ENCODE measurements around the gene DIAPH3. TPM values are rescaled to one million over a fixed set of nuclear protein-coding genes. Genes with fewer than 3 reads are reported as not detected.

DIAPH3 gene
- total and polyA plus RNA-seq, 2 of the 4 experiments (the other 2 are of a cell fraction): 8.9 to 9.3 TPM

DNA sequence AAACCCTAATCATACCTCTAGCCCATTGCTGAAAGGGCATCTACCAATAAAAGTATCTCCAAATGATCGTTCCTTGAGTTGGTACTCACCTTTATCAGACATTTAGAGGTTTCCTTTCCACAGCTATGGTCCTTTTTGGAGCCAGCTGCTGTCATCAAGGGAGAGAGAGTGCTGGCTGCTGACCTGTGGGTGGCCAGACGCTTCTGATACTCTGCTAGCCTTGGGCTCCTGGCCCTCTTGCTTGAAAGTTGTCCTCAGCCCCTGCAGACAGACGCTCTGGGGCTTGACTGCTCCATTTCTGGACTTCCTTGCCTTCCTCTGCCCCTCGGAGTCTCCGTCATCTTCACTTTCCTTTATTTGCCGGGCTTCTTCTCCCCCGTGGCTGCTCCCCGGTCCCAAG lies 499.1 kb downstream of the DIAPH3 start:
- Histone ChIP-seq H3K4me2 (ENCODE audit: low read depth, low read length) (no peak overlapping the region), H3K18ac (ENCODE audit: low read depth, low read length) (no peak overlapping the region), H3K9me3 (ENCODE audit: control insufficient read depth, insufficient read depth, low read length) (no peaks in the 10 kb centered on the region), H3K79me1 (ENCODE audit: low read depth in 1 of 2, low read length in 2 of 2) (no peaks in the 10 kb centered on the region), H3K4ac (ENCODE audit: low read depth, low read length) (no peak overlapping the region), H2BK15ac (ENCODE audit: low read depth, low read length) (no peak overlapping the region), H3K36me3 (ENCODE audit: control insufficient read depth, insufficient read depth, low read length) (no peaks in the 10 kb centered on the region), H3K4me3 (ENCODE audit: insufficient read depth, low read depth, low read length) (no peak overlapping the region), H2AK9ac (replicated peaks; ENCODE audit: low read depth, low read length, poor library complexity) (no peak overlapping the region), H4K20me1 (ENCODE audit: insufficient read depth, low read length) (no peaks in the 10 kb centered on the region), H3K9ac (ENCODE audit: low read depth, low read length) (no peak overlapping the region), H3K27ac (ENCODE audit: insufficient read depth, low read length) (no peak overlapping the region), H2BK20ac (ENCODE audit: low read depth, low read length) (no peak overlapping the region), H3K23ac (ENCODE audit: low read depth, low read length) (no peak overlapping the region), H4K8ac (ENCODE audit: low read depth in 2 of 2, low read length in 2 of 2) (no peak overlapping the region), H3K56ac (ENCODE audit: extremely low read depth, insufficient read depth, low read length) (no peak overlapping the region), H4K5ac (ENCODE audit: low read depth, low read length) (no peak overlapping the region), H3K27me3 (ENCODE audit: control insufficient read depth, insufficient read depth, low read length) (no peaks in the 10 kb centered on the region), H3K14ac (replicated peaks; ENCODE audit: low read depth, low read length) (no peak overlapping the region), H2BK5ac (ENCODE audit: low read depth, low read length, poor library complexity, severe bottlenecking) (no peak overlapping the region), H3K4me1 (ENCODE audit: control insufficient read depth, insufficient read depth, low read length) (no peaks in the 10 kb centered on the region), H4K91ac (ENCODE audit: insufficient read depth, low read depth, low read length) (no peak overlapping the region), H2AK5ac (ENCODE audit: low read depth, low read length) (no peak overlapping the region), H2BK120ac (ENCODE audit: low read depth, low read length) (no peak overlapping the region), H2AFZ (replicated peaks; ENCODE audit: low read length, poor library complexity) (no peak overlapping the region), H3K9me1 (ENCODE audit: insufficient read depth, low read length) (no peaks in the 10 kb centered on the region; the same call in 1 of the 2 replicates)
- dilution Hi-C loops (cut with HindIII; ENCODE audit: low sequenced_read_pairs, unreplicated experiment) (no loop called here), in situ Hi-C loops (cut with MboI; ENCODE audit: low sequenced_read_pairs) (no loop called here), intact Hi-C loops (cut with micrococcal nuclease) (no loop called here)
- no TSS peak for BruUV-seq (replicated peaks)
- DNase-seq (no peak), ATAC-seq (ENCODE audit: low read depth) (no peak)
- ChIA-PET POLR2A (ENCODE audit: unreplicated experiment) (no interaction called here), CTCF (no interaction called here)
- WGBS, 2 experiments (ENCODE audit: extremely low coverage in 2 of 2, insufficient read length in 1 of 2): 54% methylated on average over 3 of the region's 8 CpGs; no CpG with 5 or more reads in 1 of the 2 experiments
- TF ChIP-seq MAZ (IDR thresholded peaks at IDR 0.05; ENCODE audit: borderline replicate concordance, low read depth, low read length) (no peak), SMC3 (IDR thresholded peaks at IDR 0.05; ENCODE audit: low read depth, low read length) (no peak), RAD21 (IDR thresholded peaks at IDR 0.05; ENCODE audit: low read length) (no peak), NFE2L2 (IDR thresholded peaks at IDR 0.05; ENCODE audit: low read depth, low read length) (no peak), MXI1 (IDR thresholded peaks at IDR 0.05; ENCODE audit: borderline replicate concordance, low read depth, low read length) (no peak), CHD1 (IDR thresholded peaks at IDR 0.05; ENCODE audit: low read depth, low read length) (no peak), RCOR1 (IDR thresholded peaks at IDR 0.05; ENCODE audit: insufficient replicate concordance, low read length) (no peak), RFX5 (IDR thresholded peaks at IDR 0.05; ENCODE audit: low read depth, low read length) (no peak)
- TF ChIP-seq, protein P1, sequence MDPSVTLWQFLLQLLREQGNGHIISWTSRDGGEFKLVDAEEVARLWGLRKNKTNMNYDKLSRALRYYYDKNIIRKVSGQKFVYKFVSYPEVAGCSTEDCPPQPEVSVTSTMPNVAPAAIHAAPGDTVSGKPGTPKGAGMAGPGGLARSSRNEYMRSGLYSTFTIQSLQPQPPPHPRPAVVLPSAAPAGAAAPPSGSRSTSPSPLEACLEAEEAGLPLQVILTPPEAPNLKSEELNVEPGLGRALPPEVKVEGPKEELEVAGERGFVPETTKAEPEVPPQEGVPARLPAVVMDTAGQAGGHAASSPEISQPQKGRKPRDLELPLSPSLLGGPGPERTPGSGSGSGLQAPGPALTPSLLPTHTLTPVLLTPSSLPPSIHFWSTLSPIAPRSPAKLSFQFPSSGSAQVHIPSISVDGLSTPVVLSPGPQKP (IDR thresholded peaks at IDR 0.05; ENCODE audit: borderline replicate concordance, low read depth, low read length): no peak
